HCT116 (cell line): ENCODE measurements around the gene DDAH1. TPM values are rescaled to one million over a fixed set of nuclear protein-coding genes. Genes with fewer than 3 reads are reported as not detected.

Source experiments
- ATAC-seq: fragments of 200-7000 bp; cut with Tn5 transposase; 2 replicates; pipeline ENCODE4 v1.9.1; 2020; ENCODE audit warnings: mild to moderate bottlenecking, moderate library complexity
- BruUV-seq: library from RNA; stranded (reverse); fragments of 400-500 nt; replicated peaks from 2 replicates; lab custom pipeline; 2021; lab: Mats Ljungman, UMichigan
- CTCF ChIA-PET: fragments of 300-600 bp; sonication (Branson Sonifier 250); formaldehyde crosslinking; loops from one replicate; lab custom pipeline; 2021; ENCODE audit warnings: antibody characterized with exemption; lab: Charles Lee
- POLR2A ChIA-PET: fragments of 300-600, 350-600 bp; sonication (Branson Sonifier 250); formaldehyde crosslinking; loops from one replicate; lab custom pipeline; 2021; ENCODE audit warnings: antibody characterized with exemption; lab: Charles Lee
- RAD21 ChIA-PET, 2 experiments: fragments of 300-600 bp; sonication (Branson Sonifier 250); formaldehyde crosslinking; loops; one replicate each; lab custom pipeline; 2023; ENCODE audit warnings: low total read pairs in 2 of 2; ENCODE audit not compliant: uncharacterized antibody in 2 of 2, unreplicated experiment in 2 of 2, low non-redundant PET in 1 of 2; lab: Charles Lee
- DNase-seq: peaks from one replicate; pipeline ENCODE4 v3.0.0-alpha.2; 2010; ENCODE audit warnings: low read depth, low spot score
- H2AFZ ChIP-seq: fragments of 200-600 bp; shearing (Covaris generic), sonication (generic); 2 replicates; pipeline ENCODE4 v1.6.1; 2017; ENCODE audit warnings: low read depth, mixed run types, mixed read lengths, antibody characterized with exemption, low read length; ENCODE audit not compliant: poor library complexity, severe bottlenecking
- H3K27ac ChIP-seq: 2 replicates; pipeline ENCODE4 v1.5.1; 2012; ENCODE audit warnings: low read depth, low read length
- H3K27me3 ChIP-seq: fragments of 200-600 bp; sonication (generic); 2 replicates; pipeline ENCODE4 v1.6.1; 2016; ENCODE audit warnings: mixed run types, low read length, mixed read lengths; ENCODE audit not compliant: insufficient read depth
- H3K36me3 ChIP-seq, 2 experiments: fragments of 200-500 bp in 1 of 2; fragments of 200-600 bp in 1 of 2; sonication (Bioruptor generic) in 1 of 2; sonication (generic) in 1 of 2; 2 replicates each; pipeline versions ENCODE4 v1.5.1 to v1.6.1; 2014 to 2016; ENCODE audit warnings: low read length in 2 of 2, inconsistent platforms in 1 of 2, mixed read lengths in 1 of 2, mixed run types in 1 of 2; ENCODE audit not compliant: insufficient read depth in 2 of 2, control insufficient read depth in 1 of 2
- H3K4me1 ChIP-seq, 2 experiments: fragments of 200-600 bp in 1 of 2; sonication (generic) in 1 of 2; 2 replicates each; pipeline versions ENCODE4 v1.5.1 to v1.6.1; 2012 to 2017; ENCODE audit warnings: low read length in 2 of 2, inconsistent platforms in 1 of 2, mild to moderate bottlenecking in 1 of 2, mixed read lengths in 1 of 2, mixed run types in 1 of 2, moderate library complexity in 1 of 2; ENCODE audit not compliant: insufficient read depth in 2 of 2, control insufficient read depth in 1 of 2
- H3K4me2 ChIP-seq: fragments of 200-600 bp; sonication (generic); 2 replicates; pipeline ENCODE4 v1.6.1; 2017; ENCODE audit warnings: mixed run types, low read length, mixed read lengths
- H3K4me3 ChIP-seq, 2 experiments: fragments of 200-600 bp in 1 of 2; sonication (generic) in 1 of 2; replicated peaks in 1 of 2; 2 replicates each; pipeline ENCODE4 v1.5.1; 2011 to 2016; ENCODE audit warnings: low read length in 2 of 2, control low read depth in 1 of 2, low read depth in 1 of 2, mild to moderate bottlenecking in 1 of 2, mixed read lengths in 1 of 2, mixed run types in 1 of 2
- H3K79me2 ChIP-seq: fragments of 200-600 bp; sonication (generic); 2 replicates; pipeline ENCODE4 v1.6.1; 2017; ENCODE audit warnings: mild to moderate bottlenecking, mixed run types, low read length, moderate library complexity, mixed read lengths; ENCODE audit not compliant: insufficient read depth
- H3K9ac ChIP-seq: fragments of 200-600 bp; sonication (generic); 2 replicates; pipeline ENCODE4 v1.6.1; 2016; ENCODE audit warnings: low read length, mixed read lengths
- H3K9me2 ChIP-seq: fragments of 200-600 bp; sonication (generic), shearing (Covaris generic); 2 replicates; pipeline ENCODE4 v1.6.1; 2017; ENCODE audit warnings: mixed run types, mild to moderate bottlenecking, moderate library complexity; ENCODE audit not compliant: insufficient read depth
- H3K9me3 ChIP-seq, 2 experiments: fragments of 200-500 bp in 1 of 2; fragments of 200-600 bp in 1 of 2; sonication (Bioruptor generic) in 1 of 2; sonication (generic) in 1 of 2; 2 replicates each; pipeline ENCODE4 v1.6.1; 2014 to 2017; ENCODE audit warnings: low read length in 2 of 2, mixed read lengths in 2 of 2, inconsistent platforms in 1 of 2, low read depth in 1 of 2, mild to moderate bottlenecking in 1 of 2, mixed run types in 1 of 2, moderate library complexity in 1 of 2; ENCODE audit not compliant: control insufficient read depth in 1 of 2, insufficient read depth in 1 of 2
- H4K20me1 ChIP-seq: fragments of 200-600 bp; sonication (generic), shearing (Covaris generic); 2 replicates; pipeline ENCODE4 v1.6.1; 2017; ENCODE audit warnings: mixed run types, mild to moderate bottlenecking, moderate library complexity; ENCODE audit not compliant: insufficient read depth
- ATF3 ChIP-seq: IDR thresholded peaks from 2 replicates; pipeline ENCODE4 v1.6.1; 2012
- CBX3 ChIP-seq: IDR thresholded peaks from 2 replicates; pipeline ENCODE4 v1.6.1; 2012; ENCODE audit warnings: low read depth
- EGR1 ChIP-seq: IDR thresholded peaks from 2 replicates; pipeline ENCODE4 v1.6.1; 2012; ENCODE audit warnings: low read depth
- EZH2 ChIP-seq: fragments of 200-600 bp; sonication (generic); IDR thresholded peaks from 2 replicates; pipeline ENCODE4 v1.6.1; 2017; ENCODE audit warnings: antibody characterized with exemption, mixed run types
- EZH2phosphoT487 ChIP-seq: fragments of 200-600 bp; IDR thresholded peaks from 2 replicates; pipeline ENCODE4 v1.6.1; 2018; ENCODE audit warnings: antibody characterized with exemption, borderline replicate concordance
- FOSL1 ChIP-seq: IDR thresholded peaks from 2 replicates; pipeline ENCODE4 v1.6.1; 2012; ENCODE audit warnings: low read depth
- JUND ChIP-seq: IDR thresholded peaks from 2 replicates; pipeline ENCODE4 v1.6.1; 2012
- MAX ChIP-seq: IDR thresholded peaks from 2 replicates; pipeline ENCODE4 v1.6.1; 2012
- POLR2AphosphoS5 ChIP-seq: IDR thresholded peaks from 2 replicates; pipeline ENCODE4 v1.6.1; 2011; ENCODE audit warnings: mild to moderate bottlenecking, low read depth, low read length, moderate library complexity
- SIN3A ChIP-seq: IDR thresholded peaks from 2 replicates; pipeline ENCODE4 v1.6.1; 2012; ENCODE audit warnings: low read depth
- SRF ChIP-seq: IDR thresholded peaks from 2 replicates; pipeline ENCODE4 v1.6.1; 2012; ENCODE audit warnings: low read depth
- TCF7L2 ChIP-seq: IDR thresholded peaks from 2 replicates; pipeline ENCODE4 v1.7.0; 2011; ENCODE audit warnings: borderline replicate concordance, inconsistent platforms; ENCODE audit not compliant: insufficient read depth, insufficient read length; ENCODE audit errors: extremely low read depth
- ZBTB33 ChIP-seq: IDR thresholded peaks from 2 replicates; pipeline ENCODE4 v1.6.1; 2011; ENCODE audit warnings: mild to moderate bottlenecking, low read length, moderate library complexity; ENCODE audit not compliant: insufficient replicate concordance; ENCODE audit errors: extremely low read depth
- ZFX ChIP-seq: fragments of 450-650 bp; IDR thresholded peaks from 2 replicates; pipeline ENCODE4 v1.6.1; 2017
- ZNF274 ChIP-seq: fragments of 200-500 bp; sonication (Bioruptor generic); IDR thresholded peaks from 2 replicates; pipeline ENCODE4 v1.6.1; 2014; ENCODE audit warnings: mild to moderate bottlenecking, low read depth, low read length, inconsistent platforms
- intact Hi-C: fragments of 100-400 bp; cut with micrococcal nuclease; formaldehyde crosslinking; loops from 2 replicates; pipeline ENCODE4 v1.10.0; 2022
- total RNA-seq: library from RNA; stranded (reverse); gene quantifications from one replicate; pipeline ENCODE4 v1.2.1, GENCODE V29; 2021; ENCODE audit not compliant: unreplicated experiment

The DDAH1 gene
- total RNA-seq, 1 experiment from 2014 or later, result 16.6 TPM

GRCh38 chr1:85349224-85349623 lies 115.7 kb downstream of the DDAH1 start:
- no peaks in the 10 kb centered on the region for H3K9me3 ChIP-seq
- ChIA-PET RAD21 (no interaction called here), CTCF (no interaction called here), POLR2A (no interaction called here)
- ATAC-seq (no peak), DNase-seq (no peak)
- H3K9me2 ChIP-seq, result no peaks in the 10 kb centered on the region
- H3K9ac ChIP-seq, result no peak overlapping the region
- no TSS peak for BruUV-seq
- no peaks in the 10 kb centered on the region for H3K79me2 ChIP-seq
- H3K27me3 ChIP-seq, result no peaks in the 10 kb centered on the region
- no peak overlapping the region for H3K4me2 ChIP-seq
- no peaks in the 10 kb centered on the region for H4K20me1 ChIP-seq
- no peaks in the 10 kb centered on the region for H3K36me3 ChIP-seq
- H3K4me3 ChIP-seq, result no peak overlapping the region
- no peak overlapping the region for H2AFZ ChIP-seq
- no peak overlapping the region for H3K27ac ChIP-seq
- H3K4me1 ChIP-seq, result peaks cover 5 to 6% of the 10 kb centered on the region in 2 experiments; a peak in 3 of 4 replicates
- intact Hi-C loops, result loop anchor here (10.0 kb wide), 1 partner anchor 156 kb away; no protein-coding TSS in a partner anchor
- no peak for TF ChIP-seq ATF3
- TF ChIP-seq MAX, result no peak
- no peak for TF ChIP-seq SRF
- no peak for TF ChIP-seq EZH2phosphoT487
- TF ChIP-seq ZNF274, result no peak
- no peak for TF ChIP-seq SIN3A
- no peak for TF ChIP-seq POLR2AphosphoS5
- TF ChIP-seq TCF7L2, result no peak
- TF ChIP-seq EGR1, result no peak
- no peak for TF ChIP-seq ZFX
- no peak for TF ChIP-seq JUND
- TF ChIP-seq CBX3, result no peak
- TF ChIP-seq FOSL1, result no peak
- no peak for TF ChIP-seq EZH2
- no peak for TF ChIP-seq ZBTB33
